SU-DHL-6 (cell line): ENCODE measurements around the gene GPR148.

ENCODE experiments used
- H2AFZ ChIP-seq: fragments of 200-600 bp; sonication (generic); 2 replicates; pipeline ENCODE4 v1.6.1; 2014; ENCODE audit warnings: low read depth, mild to moderate bottlenecking, moderate library complexity, mixed read lengths, antibody characterized with exemption, low read length; ENCODE audit not compliant: severe bottlenecking
- H3F3A ChIP-seq: fragments of 200-600 bp; shearing (Covaris generic); 2 replicates; pipeline ENCODE4 v1.6.0; 2016; ENCODE audit warnings: antibody characterized with exemption, mild to moderate bottlenecking; ENCODE audit not compliant: insufficient read depth
- H3K27ac ChIP-seq: fragments of 200-600 bp; sonication (generic); 2 replicates; pipeline ENCODE4 v1.5.1; 2016; ENCODE audit warnings: low read depth, mild to moderate bottlenecking, low read length, moderate library complexity, mixed read lengths
- H3K27me3 ChIP-seq: fragments of 200-600 bp; sonication (generic), shearing (Covaris generic); 2 replicates; pipeline ENCODE4 v1.6.0; 2014; ENCODE audit warnings: mild to moderate bottlenecking, low read length
- H3K36me3 ChIP-seq: fragments of 200-600 bp; sonication (generic); 2 replicates; pipeline ENCODE4 v1.6.1; 2014; ENCODE audit warnings: mild to moderate bottlenecking, low read length, mixed read lengths
- H3K4me2 ChIP-seq: fragments of 300-600, 200-600 bp; shearing (Covaris generic), sonication (generic); 2 replicates; pipeline ENCODE4 v1.6.0; 2014; ENCODE audit warnings: low read length, low read depth, mild to moderate bottlenecking; ENCODE audit not compliant: poor library complexity, severe bottlenecking
- H3K4me3 ChIP-seq: fragments of 200-600 bp; sonication (generic); 2 replicates; pipeline ENCODE4 v1.5.1; 2014; ENCODE audit warnings: antibody characterized with exemption, low read length, mild to moderate bottlenecking, mixed read lengths; ENCODE audit not compliant: insufficient read depth, poor library complexity, severe bottlenecking
- H3K79me2 ChIP-seq: fragments of 200-600 bp; sonication (generic); 2 replicates; pipeline ENCODE4 v1.6.1; 2014; ENCODE audit warnings: mild to moderate bottlenecking, low read length, moderate library complexity; ENCODE audit not compliant: insufficient read depth
- H3K9ac ChIP-seq: fragments of 200-600 bp; sonication (generic); 2 replicates; pipeline ENCODE4 v1.7.0; 2014; ENCODE audit warnings: mild to moderate bottlenecking, low read length
- H3K9me2 ChIP-seq: fragments of 200-600 bp; sonication (generic); replicated peaks from 2 replicates; pipeline ENCODE4 v1.6.1; 2014; ENCODE audit warnings: low read length; ENCODE audit not compliant: insufficient read depth
- H3K9me3 ChIP-seq: fragments of 200-600 bp; sonication (generic); 2 replicates; pipeline ENCODE4 v1.6.1; 2014; ENCODE audit warnings: low read length, mixed read lengths; ENCODE audit not compliant: insufficient read depth
- H4K20me1 ChIP-seq: fragments of 200-600 bp; sonication (generic); 2 replicates; pipeline ENCODE4 v1.6.1; 2014; ENCODE audit warnings: low read depth, mild to moderate bottlenecking, antibody characterized with exemption, low read length, moderate library complexity, mixed read lengths
- CTCF ChIP-seq: fragments of 200-600 bp; sonication (generic); IDR thresholded peaks from one replicate; pipeline ENCODE4 v1.5.1; 2017; ENCODE audit warnings: antibody characterized with exemption, mild to moderate bottlenecking, low read length, moderate library complexity; ENCODE audit not compliant: insufficient read depth, poor library complexity, severe bottlenecking
- EZH2phosphoT487 ChIP-seq: fragments of 200-600 bp; sonication (generic), shearing (Covaris generic); conservative IDR thresholded peaks from 2 replicates; pipeline ENCODE4 v1.6.1; 2018; ENCODE audit warnings: mild to moderate bottlenecking, antibody characterized with exemption, low read length, moderate library complexity, mixed read lengths

GPR148 gene

GRCh38 chr2:130754811-130755210 is 25.9 kb downstream of the GPR148 start:
- no peak overlapping the region for H2AFZ ChIP-seq
- H3K36me3 ChIP-seq = no peaks in the 10 kb centered on the region
- no peaks in the 10 kb centered on the region for H3F3A ChIP-seq
- H3K9me2 ChIP-seq = no peaks in the 10 kb centered on the region
- no peaks in the 10 kb centered on the region for H4K20me1 ChIP-seq
- no peaks in the 10 kb centered on the region for H3K9me3 ChIP-seq
- H3K9ac ChIP-seq = no peak overlapping the region
- H3K27ac ChIP-seq = no peak overlapping the region
- H3K79me2 ChIP-seq = no peaks in the 10 kb centered on the region
- H3K4me2 ChIP-seq = no peak overlapping the region
- no peak overlapping the region for H3K4me3 ChIP-seq
- no peak for TF ChIP-seq CTCF
- TF ChIP-seq EZH2phosphoT487 = no peak
- H3K27me3 ChIP-seq = no peaks in the 10 kb centered on the region

- Histone ChIP-seq H3K4me2 (no peak within 1 kb of the TSS), H3K9me2 (no peaks in the 10 kb centered on the region), H3K4me3 (no peak within 1 kb of the TSS), H3K9me3 (no peaks in the 10 kb centered on the region), H3K27me3 (no peaks in the 10 kb centered on the region), H2AFZ (no peak within 1 kb of the TSS), H3K9ac (no peak within 1 kb of the TSS), H3F3A (no peaks in the 10 kb centered on the region), H4K20me1 (no peaks in the 10 kb centered on the region), H3K36me3 (no peaks in the 10 kb centered on the region), H3K79me2 (no peaks in the 10 kb centered on the region), H3K27ac (no peak within 1 kb of the TSS)
- TF ChIP-seq EZH2phosphoT487 (no peak), CTCF (no peak)
Observed at GRCh38 chr2:130755256-130756052, 26.6 kb downstream of the GPR148 start, which contains the start of gene AMER3. AMER3 (plus strand) TSS chr2:130755540; CDS start chr2:130762073, 6,533 bp downstream.

GRCh38 chr2:130756053-130756873 is 27.4 kb downstream of the GPR148 start:
- Histone ChIP-seq H3K4me3 (no peak overlapping the region), H2AFZ (no peak overlapping the region), H3K9ac (no peak overlapping the region), H3K27ac (no peak overlapping the region), H4K20me1 (no peaks in the 10 kb centered on the region), H3K4me2 (no peak overlapping the region), H3K27me3 (no peaks in the 10 kb centered on the region), H3K9me2 (no peaks in the 10 kb centered on the region), H3K36me3 (no peaks in the 10 kb centered on the region), H3K79me2 (no peaks in the 10 kb centered on the region), H3F3A (no peaks in the 10 kb centered on the region), H3K9me3 (no peaks in the 10 kb centered on the region)
- TF ChIP-seq CTCF = no peak
- TF ChIP-seq EZH2phosphoT487 = no peak
